HepG2 (cell line): ENCODE data around the gene ARHGAP35. TPM values are rescaled to one million over a fixed set of nuclear protein-coding genes. Genes with fewer than 3 reads are reported as not detected.

ENCODE experiments used
- CCDC6 ChIP-seq: sonication (generic); formaldehyde crosslinking; IDR thresholded peaks from 2 replicates; pipeline ENCODE4 v1.8.1; 2022; ENCODE audit warnings: mild to moderate bottlenecking, missing genetic modification reagents, moderate library complexity
- CENPT ChIP-seq: sonication (generic); formaldehyde crosslinking; IDR thresholded peaks from 2 replicates; pipeline ENCODE4 v1.8.0; 2022; ENCODE audit warnings: low read depth, mild to moderate bottlenecking, moderate library complexity, missing genetic modification reagents
- GABPB1 ChIP-seq: IDR thresholded peaks from 2 replicates; pipeline ENCODE4 v1.6.1; 2016; ENCODE audit warnings: mild to moderate bottlenecking, missing genetic modification reagents, moderate library complexity, missing compliant biosample characterization
- LCORL ChIP-seq, 2 experiments: fragments of 450-650 bp in 1 of 2; sonication (generic) in 1 of 2; formaldehyde crosslinking in 1 of 2; IDR thresholded peaks; 2 replicates each; pipeline versions ENCODE4 v1.5.0 to v1.6.1; 2017 to 2020; ENCODE audit warnings: antibody characterized with exemption in 1 of 2, missing genetic modification reagents in 1 of 2
- RAD21 ChIP-seq: fragments of 450-650 bp; formaldehyde crosslinking; IDR thresholded peaks from 2 replicates; pipeline ENCODE4 v1.5.0; 2020; ENCODE audit warnings: mild to moderate bottlenecking
- RORA ChIP-seq: sonication (generic); formaldehyde crosslinking; IDR thresholded peaks from 2 replicates; pipeline ENCODE4 v1.5.0; 2020; ENCODE audit warnings: mild to moderate bottlenecking, missing genetic modification reagents, moderate library complexity
- XRCC5 ChIP-seq: fragments of 200-400 bp; formaldehyde crosslinking; optimal IDR thresholded peaks from 2 replicates; pipeline ENCODE3; 2017; ENCODE audit warnings: mild to moderate bottlenecking, low read length
- ZNF687 ChIP-seq: sonication (generic); formaldehyde crosslinking; IDR thresholded peaks from 2 replicates; pipeline ENCODE4 v1.5.1; 2020; ENCODE audit warnings: mild to moderate bottlenecking, missing genetic modification reagents, moderate library complexity
- ZNF772 ChIP-seq: sonication (generic); formaldehyde crosslinking; IDR thresholded peaks from 2 replicates; pipeline ENCODE4 v1.5.0; 2020; ENCODE audit warnings: mild to moderate bottlenecking, missing genetic modification reagents
- polyA plus RNA-seq, 8 experiments: library from polyadenylated mRNA; depleted of rRNA in 3 of 8; stranded (reverse) in 7 of 8; unstranded in 1 of 8; fragments of >200 nt; fragmentation: Illumina TruSeq in 4 of 8; extraction: Trizol in 4 of 8; gene quantifications; 2 replicates each; pipeline versions ENCODE4 v1.2.1 to v1.2.3, GENCODE V29; 2011 to 2016; ENCODE audit warnings: low read depth in 4 of 8, missing spikeins in 1 of 8, mixed read lengths in 1 of 8; ENCODE audit not compliant: insufficient read depth in 1 of 8
- total RNA-seq, 5 experiments: library from RNA; depleted of rRNA; stranded (reverse); fragments of >200 nt; fragmentation: Illumina TruSeq; extraction: Trizol; gene quantifications; 2 replicates each; pipeline ENCODE4 v1.2.3, GENCODE V29; 2016; ENCODE audit warnings: low read depth in 1 of 5
- TF ChIP-seq, protein P1 (sequence below): IDR thresholded peaks from 2 replicates; pipeline ENCODE4 v1.4.0; 2020; ENCODE audit warnings: mild to moderate bottlenecking, missing genetic modification reagents
- TF ChIP-seq, protein P2 (sequence below): sonication (generic); formaldehyde crosslinking; IDR thresholded peaks from 2 replicates; pipeline ENCODE4 v1.4.0; 2020; ENCODE audit warnings: missing genetic modification reagents

ARHGAP35 gene
- total and polyA plus RNA-seq, 2 of the 13 experiments (the other 11 are each of a cell fraction or from before 2014, with no cell fraction given) = 30.1 to 30.2 TPM

DNA sequence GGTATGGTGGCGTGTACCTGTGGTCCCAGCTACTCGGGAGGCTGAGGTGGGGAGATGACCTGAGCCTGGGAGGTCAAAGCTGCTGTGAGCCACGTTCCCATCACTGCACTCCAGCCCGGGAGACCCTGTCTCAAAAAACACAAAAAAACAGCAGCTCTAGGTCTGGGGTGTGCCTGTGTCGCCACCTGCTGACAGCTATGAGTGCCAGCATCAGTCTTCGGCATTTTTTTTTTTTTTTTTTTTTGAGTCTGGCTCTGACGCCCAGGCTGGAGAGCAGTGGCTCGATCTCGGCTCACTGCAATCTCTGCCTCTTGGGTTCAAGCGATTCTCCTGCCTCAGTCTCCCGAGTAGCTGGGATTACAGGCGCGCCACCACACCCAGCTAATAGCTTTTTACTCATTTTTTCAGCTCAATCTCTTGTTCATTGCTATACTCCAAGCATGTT lies 20.3 kb upstream of the ARHGAP35 start (continued):
- TF ChIP-seq, protein P1, sequence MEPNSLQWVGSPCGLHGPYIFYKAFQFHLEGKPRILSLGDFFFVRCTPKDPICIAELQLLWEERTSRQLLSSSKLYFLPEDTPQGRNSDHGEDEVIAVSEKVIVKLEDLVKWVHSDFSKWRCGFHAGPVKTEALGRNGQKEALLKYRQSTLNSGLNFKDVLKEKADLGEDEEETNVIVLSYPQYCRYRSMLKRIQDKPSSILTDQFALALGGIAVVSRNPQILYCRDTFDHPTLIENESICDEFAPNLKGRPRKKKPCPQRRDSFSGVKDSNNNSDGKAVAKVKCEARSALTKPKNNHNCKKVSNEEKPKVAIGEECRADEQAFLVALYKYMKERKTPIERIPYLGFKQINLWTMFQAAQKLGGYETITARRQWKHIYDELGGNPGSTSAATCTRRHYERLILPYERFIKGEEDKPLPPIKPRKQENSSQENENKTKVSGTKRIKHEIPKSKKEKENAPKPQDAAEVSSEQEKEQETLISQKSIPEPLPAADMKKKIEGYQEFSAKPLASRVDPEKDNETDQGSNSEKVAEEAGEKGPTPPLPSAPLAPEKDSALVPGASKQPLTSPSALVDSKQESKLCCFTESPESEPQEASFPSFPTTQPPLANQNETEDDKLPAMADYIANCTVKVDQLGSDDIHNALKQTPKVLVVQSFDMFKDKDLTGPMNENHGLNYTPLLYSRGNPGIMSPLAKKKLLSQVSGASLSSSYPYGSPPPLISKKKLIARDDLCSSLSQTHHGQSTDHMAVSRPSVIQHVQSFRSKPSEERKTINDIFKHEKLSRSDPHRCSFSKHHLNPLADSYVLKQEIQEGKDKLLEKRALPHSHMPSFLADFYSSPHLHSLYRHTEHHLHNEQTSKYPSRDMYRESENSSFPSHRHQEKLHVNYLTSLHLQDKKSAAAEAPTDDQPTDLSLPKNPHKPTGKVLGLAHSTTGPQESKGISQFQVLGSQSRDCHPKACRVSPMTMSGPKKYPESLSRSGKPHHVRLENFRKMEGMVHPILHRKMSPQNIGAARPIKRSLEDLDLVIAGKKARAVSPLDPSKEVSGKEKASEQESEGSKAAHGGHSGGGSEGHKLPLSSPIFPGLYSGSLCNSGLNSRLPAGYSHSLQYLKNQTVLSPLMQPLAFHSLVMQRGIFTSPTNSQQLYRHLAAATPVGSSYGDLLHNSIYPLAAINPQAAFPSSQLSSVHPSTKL = 0 out of 2 replicates have a peak, but pooled peaks have one; percentile 10
- no peak for TF ChIP-seq CCDC6 (CRISPR knock-in tag)
- no peak for TF ChIP-seq CENPT (CRISPR knock-in tag)
- TF ChIP-seq GABPB1 = no peak
- TF ChIP-seq RAD21 (CRISPR knock-in tag) = peak; percentile 86
- peak; percentile 29; the same call in 1 of the 2 replicates for TF ChIP-seq ZNF687 (CRISPR knock-in tag)
- TF ChIP-seq RORA (CRISPR knock-in tag) = no peak
- peak; percentile 26 for TF ChIP-seq XRCC5
- no peak for TF ChIP-seq LCORL (IDR thresholded peaks at IDR 0.05)
- TF ChIP-seq LCORL (CRISPR knock-in tag; IDR thresholded peaks at IDR 0.05) = 0 out of 2 replicates have a peak, but pooled peaks have one; percentile 40
- TF ChIP-seq, protein P2, sequence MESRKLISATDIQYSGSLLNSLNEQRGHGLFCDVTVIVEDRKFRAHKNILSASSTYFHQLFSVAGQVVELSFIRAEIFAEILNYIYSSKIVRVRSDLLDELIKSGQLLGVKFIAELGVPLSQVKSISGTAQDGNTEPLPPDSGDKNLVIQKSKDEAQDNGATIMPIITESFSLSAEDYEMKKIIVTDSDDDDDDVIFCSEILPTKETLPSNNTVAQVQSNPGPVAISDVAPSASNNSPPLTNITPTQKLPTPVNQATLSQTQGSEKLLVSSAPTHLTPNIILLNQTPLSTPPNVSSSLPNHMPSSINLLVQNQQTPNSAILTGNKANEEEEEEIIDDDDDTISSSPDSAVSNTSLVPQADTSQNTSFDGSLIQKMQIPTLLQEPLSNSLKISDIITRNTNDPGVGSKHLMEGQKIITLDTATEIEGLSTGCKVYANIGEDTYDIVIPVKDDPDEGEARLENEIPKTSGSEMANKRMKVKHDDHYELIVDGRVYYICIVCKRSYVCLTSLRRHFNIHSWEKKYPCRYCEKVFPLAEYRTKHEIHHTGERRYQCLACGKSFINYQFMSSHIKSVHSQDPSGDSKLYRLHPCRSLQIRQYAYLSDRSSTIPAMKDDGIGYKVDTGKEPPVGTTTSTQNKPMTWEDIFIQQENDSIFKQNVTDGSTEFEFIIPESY (CRISPR knock-in tag) = no peak
- no peak for TF ChIP-seq ZNF772 (CRISPR knock-in tag)
- TF ChIP-seq, all 625 proteins: peak for 33
